Neural cell (in vitro differentiated cells): ENCODE data around the gene ZNF558.

Source experiments
- CTCF ChIP-seq: fragments of 450-650 bp; IDR thresholded peaks from 2 replicates; pipeline ENCODE4 v1.5.1; 2014; ENCODE audit warnings: antibody characterized with exemption, mild to moderate bottlenecking, moderate library complexity; ENCODE audit not compliant: poor library complexity, severe bottlenecking
- EP300 ChIP-seq: fragments of 450-650 bp; conservative IDR thresholded peaks from 2 replicates; pipeline ENCODE4 v1.6.1; 2014; ENCODE audit warnings: antibody characterized with exemption, mild to moderate bottlenecking, moderate library complexity; ENCODE audit not compliant: poor library complexity, severe bottlenecking
- EZH2 ChIP-seq: fragments of 200-600, 300-800 bp; shearing (Covaris generic), sonication (generic); IDR thresholded peaks from 2 replicates; pipeline ENCODE4 v1.6.1; 2014; ENCODE audit warnings: antibody characterized with exemption, low read length, borderline replicate concordance, mild to moderate bottlenecking; ENCODE audit not compliant: insufficient read depth, poor library complexity, severe bottlenecking
- MXI1 ChIP-seq: fragments of 450-650 bp; conservative IDR thresholded peaks from 2 replicates; pipeline ENCODE4 v1.6.1; 2014; ENCODE audit warnings: antibody characterized with exemption, mild to moderate bottlenecking; ENCODE audit not compliant: poor library complexity, severe bottlenecking
- POLR2AphosphoS5 ChIP-seq: IDR thresholded peaks from 2 replicates; pipeline ENCODE4 v1.6.1; 2012
- RAD21 ChIP-seq: fragments of 450-650 bp; conservative IDR thresholded peaks from 2 replicates; pipeline ENCODE4 v1.6.1; 2014; ENCODE audit warnings: antibody characterized with exemption, mild to moderate bottlenecking, moderate library complexity
- REST ChIP-seq: IDR thresholded peaks from 2 replicates; pipeline ENCODE4 v1.6.1; 2012; ENCODE audit warnings: borderline replicate concordance
- SMC3 ChIP-seq: fragments of 450-650 bp; conservative IDR thresholded peaks from 2 replicates; pipeline ENCODE4 v1.6.1; 2014; ENCODE audit warnings: antibody characterized with exemption, mild to moderate bottlenecking, moderate library complexity; ENCODE audit not compliant: poor library complexity
- TAF1 ChIP-seq: IDR thresholded peaks from 2 replicates; pipeline ENCODE4 v1.6.1; 2012; ENCODE audit warnings: low read depth

- TF ChIP-seq CTCF = no peak
- TF ChIP-seq POLR2AphosphoS5 = no peak
- no peak for TF ChIP-seq RAD21
- TF ChIP-seq EZH2 = no peak
- TF ChIP-seq EP300 = no peak
- no peak for TF ChIP-seq REST
- no peak for TF ChIP-seq SMC3
- TF ChIP-seq TAF1 = no peak
- TF ChIP-seq MXI1 = no peak
Measured at GRCh38 chr19:8806661-8807060, 25.4 kb downstream of the ZNF558 start.
